ENCODE results near the gene PPT2.
A peak's percentile ranks its signal among the peaks of the same experiment; 100 is the strongest.

PPT2 gene

GRCh38 chr6:32195902-32196681, 42.2 kb downstream of the PPT2 start:
- Histone ChIP-seq H3K27me3 (no peaks in the 10 kb centered on the region), H3K4me3 (ENCODE audit: low read depth, low read length) (peak overlapping the region; percentile 90), H3K36me3 (no peaks in the 10 kb centered on the region), H3K4me1 (peaks cover 2% of the 10 kb centered on the region; the same call in 1 of the 2 replicates), H3K9me3 (no peaks in the 10 kb centered on the region)
- peak; percentile 95 for DNase-seq
- no peak for TF ChIP-seq CTCF (IDR thresholded peaks at IDR 0.05; ENCODE audit: low read depth, low read length)

GRCh38 chr6:32196682-32197616, 43.0 kb downstream of the PPT2 start:
- no peak for DNase-seq
- Histone ChIP-seq H3K4me3 (ENCODE audit: low read depth, low read length) (peak overlapping the region; percentile 90), H3K4me1 (peaks cover 2% of the 10 kb centered on the region; the same call in 1 of the 2 replicates), H3K9me3 (no peaks in the 10 kb centered on the region), H3K27me3 (no peaks in the 10 kb centered on the region), H3K36me3 (no peaks in the 10 kb centered on the region)
- TF ChIP-seq CTCF (IDR thresholded peaks at IDR 0.05; ENCODE audit: low read depth, low read length) = no peak

GRCh38 chr6:32198345-32198696, 44.4 kb downstream of the PPT2 start:
- H3K4me3 ChIP-seq (ENCODE audit: low read depth, low read length) = no peak overlapping the region
- no peak for DNase-seq
- H3K4me1 ChIP-seq = peaks cover 2% of the 10 kb centered on the region; the same call in 1 of the 2 replicates
- H3K27me3 ChIP-seq = no peaks in the 10 kb centered on the region
- H3K9me3 ChIP-seq = no peaks in the 10 kb centered on the region
- no peak for TF ChIP-seq CTCF (IDR thresholded peaks at IDR 0.05; ENCODE audit: low read depth, low read length)
- H3K36me3 ChIP-seq = no peaks in the 10 kb centered on the region

GRCh38 chr6:32198866-32199265, 44.9 kb downstream of the PPT2 start:
- no peak for DNase-seq
- no peaks in the 10 kb centered on the region for H3K36me3 ChIP-seq
- H3K9me3 ChIP-seq = no peaks in the 10 kb centered on the region
- H3K4me3 ChIP-seq (ENCODE audit: low read depth, low read length) = no peak overlapping the region
- H3K27me3 ChIP-seq = no peaks in the 10 kb centered on the region
- TF ChIP-seq CTCF (IDR thresholded peaks at IDR 0.05; ENCODE audit: low read depth, low read length) = no peak
- peaks cover 2% of the 10 kb centered on the region; the same call in 1 of the 2 replicates for H3K4me1 ChIP-seq

GRCh38 chr6:32200711-32201475, 47.0 kb downstream of the PPT2 start:
- Histone ChIP-seq H3K4me1 (no peaks in the 10 kb centered on the region), H3K27me3 (peaks cover 5% of the 10 kb centered on the region; the same call in 1 of the 2 replicates), H3K9me3 (no peaks in the 10 kb centered on the region), H3K4me3 (ENCODE audit: low read depth, low read length) (no peak overlapping the region), H3K36me3 (no peaks in the 10 kb centered on the region)
- no peak for TF ChIP-seq CTCF (IDR thresholded peaks at IDR 0.05; ENCODE audit: low read depth, low read length)
- DNase-seq = no peak

All from BE2C (cell line).